Omental fat pad (tissue), 4 donors: ENCODE data around the gene TAPBPL. TPM values are rescaled to one million over a fixed set of nuclear protein-coding genes. Genes with fewer than 3 reads are reported as not detected.

ENCODE experiments used
- ATAC-seq: fragments of 150-250 bp; one replicate; pipeline ENCODE4 v1.9.1; 2016; ENCODE audit warnings: mild to moderate bottlenecking, moderate library complexity; ENCODE audit not compliant: low FRiP score
- DNase-seq: peaks from one replicate; pipeline ENCODE4 v3.0.0-alpha.2; 2019; ENCODE audit warnings: low spot score
- total RNA-seq, 4 donors: library from RNA; depleted of rRNA; stranded (reverse); fragments of >200 nt; gene quantifications; one replicate each; pipeline ENCODE4 v1.1.0, GENCODE V29; 2016
- TF ChIP-seq, protein P1 (sequence below), 3 donors: fragments of 450-650 bp; IDR thresholded peaks; one replicate each; pipeline ENCODE4 v1.5.1; 2016 to 2017; ENCODE audit warnings: antibody characterized with exemption in 3 of 3, mild to moderate bottlenecking in 3 of 3, moderate library complexity in 2 of 3

TAPBPL gene
- total RNA-seq, 4 donors from 2014 or later = 16.3 to 26.0 (median 18.5) TPM

GRCh38 chr12:6438345-6438744 lies 13.5 kb upstream of the TAPBPL start:
- TF ChIP-seq, protein P1, sequence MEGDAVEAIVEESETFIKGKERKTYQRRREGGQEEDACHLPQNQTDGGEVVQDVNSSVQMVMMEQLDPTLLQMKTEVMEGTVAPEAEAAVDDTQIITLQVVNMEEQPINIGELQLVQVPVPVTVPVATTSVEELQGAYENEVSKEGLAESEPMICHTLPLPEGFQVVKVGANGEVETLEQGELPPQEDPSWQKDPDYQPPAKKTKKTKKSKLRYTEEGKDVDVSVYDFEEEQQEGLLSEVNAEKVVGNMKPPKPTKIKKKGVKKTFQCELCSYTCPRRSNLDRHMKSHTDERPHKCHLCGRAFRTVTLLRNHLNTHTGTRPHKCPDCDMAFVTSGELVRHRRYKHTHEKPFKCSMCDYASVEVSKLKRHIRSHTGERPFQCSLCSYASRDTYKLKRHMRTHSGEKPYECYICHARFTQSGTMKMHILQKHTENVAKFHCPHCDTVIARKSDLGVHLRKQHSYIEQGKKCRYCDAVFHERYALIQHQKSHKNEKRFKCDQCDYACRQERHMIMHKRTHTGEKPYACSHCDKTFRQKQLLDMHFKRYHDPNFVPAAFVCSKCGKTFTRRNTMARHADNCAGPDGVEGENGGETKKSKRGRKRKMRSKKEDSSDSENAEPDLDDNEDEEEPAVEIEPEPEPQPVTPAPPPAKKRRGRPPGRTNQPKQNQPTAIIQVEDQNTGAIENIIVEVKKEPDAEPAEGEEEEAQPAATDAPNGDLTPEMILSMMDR (IDR thresholded peaks at IDR 0.05) = no peak
- DNase-seq = no peak
- no peak for ATAC-seq

DNA sequence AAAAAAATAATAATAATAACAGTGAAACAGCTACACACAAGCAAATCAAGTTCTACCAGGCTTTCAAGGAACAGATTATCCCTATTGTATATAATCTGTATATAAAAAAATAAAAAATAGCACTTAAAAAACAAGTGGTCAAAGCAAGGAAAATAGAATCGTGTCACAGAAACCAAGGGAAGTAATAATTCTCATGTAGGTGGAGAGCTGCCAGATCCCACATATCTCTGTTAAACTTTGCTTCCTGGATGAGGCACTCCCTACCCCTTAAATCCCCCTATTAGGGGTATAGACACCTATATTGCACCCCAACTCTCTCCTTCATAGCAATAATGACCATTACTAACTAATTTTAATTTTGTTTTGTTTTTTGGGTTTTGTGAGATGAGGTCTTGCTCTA lies 11.5 kb upstream of the TAPBPL start:
- TF ChIP-seq, protein P1 (IDR thresholded peaks at IDR 0.05) = no peak
- no peak for DNase-seq
- ATAC-seq = no peak

DNA sequence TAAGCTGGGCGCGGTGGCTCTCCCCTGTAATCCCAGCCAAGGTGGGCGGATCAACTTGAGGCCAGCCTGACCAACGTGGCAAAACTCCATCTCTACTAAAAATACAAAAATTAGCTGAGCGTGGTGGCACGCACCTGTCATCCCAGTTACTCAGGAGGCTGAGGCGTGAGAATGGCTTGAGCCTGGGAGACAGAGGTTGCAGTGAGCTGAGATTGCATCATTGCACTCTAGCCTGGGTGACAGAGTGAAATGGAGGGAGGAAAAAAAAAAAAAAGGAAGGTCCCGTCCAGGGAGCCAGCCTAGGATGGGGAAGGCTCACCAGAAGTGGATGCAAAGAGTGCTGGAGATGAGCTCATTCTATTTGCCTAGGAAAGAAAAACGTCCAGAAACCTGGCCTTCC lies 9.0 kb upstream of the TAPBPL start:
- DNase-seq (no peak), ATAC-seq (no peak)
- TF ChIP-seq, protein P1 (IDR thresholded peaks at IDR 0.05) = no peak

DNA sequence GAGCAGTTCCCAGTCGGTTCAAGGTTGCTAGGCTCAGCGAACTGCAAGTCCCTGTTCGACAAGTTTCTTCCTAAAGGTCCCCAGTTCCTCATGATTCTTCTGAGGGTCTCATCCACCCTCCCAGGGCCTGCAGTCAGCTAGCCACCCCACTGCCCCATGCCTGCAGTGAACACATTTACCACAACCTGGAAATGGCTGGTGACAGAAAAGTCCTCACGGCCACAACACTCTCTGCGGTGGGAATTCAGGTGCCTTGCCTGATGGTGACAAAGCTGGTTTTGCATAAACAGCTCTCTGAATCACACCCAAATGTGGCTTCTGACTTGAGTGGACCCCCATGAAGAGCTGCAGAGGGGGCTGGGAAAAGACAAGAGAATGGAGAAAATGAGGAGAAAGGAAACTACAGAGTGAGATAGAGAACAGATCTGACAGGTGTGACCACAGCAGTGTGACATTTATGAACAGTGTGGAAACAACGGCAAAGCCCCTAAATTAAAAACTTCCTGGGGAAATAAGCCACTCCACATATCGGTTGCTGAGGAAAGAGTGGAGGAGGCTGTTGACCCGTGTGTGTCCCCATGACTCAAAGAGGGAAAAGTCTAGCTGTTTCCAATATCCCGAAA lies 8.4 kb upstream of the TAPBPL start:
- ATAC-seq (no peak), DNase-seq (no peak)
- TF ChIP-seq, protein P1 (IDR thresholded peaks at IDR 0.05) = no peak

- no peak for ATAC-seq
- no peak for DNase-seq
- TF ChIP-seq, protein P1 (IDR thresholded peaks at IDR 0.05) = no peak
Observed at GRCh38 chr12:6444031-6444430, 7.8 kb upstream of the TAPBPL start.

DNA sequence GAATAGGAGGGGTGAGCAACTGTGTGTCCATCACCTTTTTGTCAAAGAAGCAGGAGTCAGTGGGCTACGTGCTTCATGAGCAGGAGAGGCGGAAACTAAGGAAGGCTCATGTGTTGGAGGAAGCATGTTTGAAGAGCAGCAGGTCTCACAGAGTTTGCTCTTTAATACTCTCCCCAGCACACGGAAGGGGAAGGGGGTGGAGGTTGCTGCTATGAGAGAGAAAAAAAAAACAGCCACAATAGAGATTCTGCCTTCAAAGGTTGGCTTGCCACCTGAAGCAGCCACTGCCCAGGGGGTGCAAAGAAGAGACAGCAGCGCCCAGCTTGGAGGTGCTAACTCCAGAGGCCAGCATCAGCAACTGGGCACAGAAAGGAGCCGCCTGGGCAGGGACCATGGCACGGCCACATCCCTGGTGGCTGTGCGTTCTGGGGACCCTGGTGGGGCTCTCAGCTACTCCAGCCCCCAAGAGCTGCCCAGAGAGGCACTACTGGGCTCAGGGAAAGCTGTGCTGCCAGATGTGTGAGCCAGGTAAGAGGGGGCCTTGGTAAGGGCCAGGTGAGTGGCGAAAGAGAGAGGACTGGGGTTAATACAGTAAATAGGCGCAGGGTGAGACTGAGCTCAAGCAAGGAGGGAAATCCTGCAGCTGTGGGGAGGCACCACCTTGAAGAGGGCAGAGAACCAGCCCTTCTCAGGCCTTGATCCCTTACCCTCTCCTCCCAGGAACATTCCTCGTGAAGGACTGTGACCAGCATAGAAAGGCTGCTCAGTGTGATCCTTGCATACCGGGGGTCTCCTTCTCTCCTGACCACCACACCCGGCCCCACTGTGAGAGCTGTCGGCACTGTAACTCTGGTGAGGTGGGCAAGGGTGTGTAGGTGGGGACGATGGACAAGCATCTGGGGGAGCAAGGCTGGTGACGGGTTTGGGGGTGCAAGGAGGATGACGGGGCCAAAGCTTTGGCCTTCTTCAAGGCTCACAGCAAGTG lies 6.8 kb upstream of the TAPBPL start, which contains the start of gene CD27:
CD27 (plus strand) TSS at position 252 of the 985 bp plus-strand sequence; CDS start at position 393, 141 bp downstream.
- ATAC-seq (no peak), DNase-seq (no peak)
- TF ChIP-seq, protein P1 (IDR thresholded peaks at IDR 0.05) = no peak
